HuH-7 (cell line): ENCODE data around the gene WNT3.

Experiments used
- DNase-seq: peaks from one replicate; pipeline ENCODE4 v3.0.0; 2011; ENCODE audit warnings: low spot score

The WNT3 gene

DNA sequence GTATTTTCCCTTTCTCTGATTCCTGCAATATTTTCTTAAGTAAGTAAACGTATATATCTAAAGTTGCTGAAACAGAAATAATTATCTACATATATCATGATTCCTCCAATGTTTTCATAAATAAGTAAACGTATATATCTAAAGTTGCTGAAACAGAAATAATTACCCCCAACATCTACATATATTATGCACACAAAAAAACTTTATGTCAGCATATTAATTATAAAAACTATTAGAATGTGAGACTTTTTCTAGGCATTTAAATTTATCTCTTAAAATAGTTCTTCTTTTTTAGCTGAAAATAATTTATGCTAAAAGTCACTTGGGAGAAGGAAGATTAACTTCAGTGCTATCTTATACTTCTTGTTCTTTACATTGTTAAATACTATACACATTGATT lies 88.5 kb downstream of the WNT3 start:
- DNase-seq, result no peak

DNA sequence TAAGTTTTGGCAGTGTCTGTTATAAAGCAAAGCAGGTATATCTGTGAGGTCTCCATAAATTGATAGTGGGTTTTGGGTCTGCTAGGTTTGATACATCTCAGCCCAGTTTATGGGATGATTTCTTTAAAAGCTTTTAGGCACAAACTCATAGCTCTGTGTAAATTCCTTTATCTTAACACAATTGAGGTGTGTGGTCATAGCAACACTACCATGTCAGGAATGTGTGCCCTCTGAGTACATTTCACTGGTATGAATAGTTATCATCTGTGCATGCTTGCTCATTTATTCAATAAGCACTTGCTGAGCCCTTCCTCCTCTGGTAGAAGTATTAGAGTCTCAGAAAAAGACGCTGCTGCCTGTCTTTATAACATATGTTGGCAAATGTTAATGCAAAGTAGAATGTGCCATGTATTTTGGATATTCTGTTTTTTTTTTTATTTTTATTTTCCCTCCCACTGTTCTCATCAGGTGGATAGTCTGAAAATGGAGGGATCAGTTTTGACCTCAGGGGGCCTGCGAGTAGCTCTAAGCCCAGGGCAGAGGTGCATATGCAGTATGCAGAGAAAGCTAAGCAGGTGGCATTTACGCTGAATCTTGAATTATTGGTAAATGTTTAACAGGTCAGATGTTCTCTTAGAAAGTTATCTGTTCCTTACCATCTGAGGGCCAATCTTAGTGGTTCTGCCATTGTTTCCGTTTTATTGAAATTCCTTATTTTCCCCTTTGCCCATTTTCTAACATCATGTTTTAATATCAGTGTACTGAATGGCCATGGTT lies 90.7 kb downstream of the WNT3 start:
- no peak for DNase-seq

DNA sequence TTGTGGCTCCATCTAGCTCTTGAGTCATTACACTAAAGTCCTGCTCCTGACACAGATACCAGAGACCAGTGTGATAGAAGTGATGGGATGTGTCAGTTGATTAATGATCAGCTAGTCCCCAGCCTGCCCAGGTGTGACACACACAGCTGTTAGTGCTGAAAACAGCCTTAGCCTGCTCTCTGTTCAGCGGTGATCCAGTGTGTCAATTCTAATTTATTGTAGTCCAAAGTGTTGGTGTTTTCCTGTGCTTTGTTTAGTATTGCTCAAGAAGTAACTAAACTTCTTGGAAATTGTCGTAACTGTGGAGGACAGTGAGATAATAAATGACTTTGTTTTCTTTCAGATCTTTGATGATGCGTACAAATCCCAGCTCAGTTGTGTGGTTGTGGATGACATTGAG lies 92.3 kb downstream of the WNT3 start:
- DNase-seq, result no peak

DNA sequence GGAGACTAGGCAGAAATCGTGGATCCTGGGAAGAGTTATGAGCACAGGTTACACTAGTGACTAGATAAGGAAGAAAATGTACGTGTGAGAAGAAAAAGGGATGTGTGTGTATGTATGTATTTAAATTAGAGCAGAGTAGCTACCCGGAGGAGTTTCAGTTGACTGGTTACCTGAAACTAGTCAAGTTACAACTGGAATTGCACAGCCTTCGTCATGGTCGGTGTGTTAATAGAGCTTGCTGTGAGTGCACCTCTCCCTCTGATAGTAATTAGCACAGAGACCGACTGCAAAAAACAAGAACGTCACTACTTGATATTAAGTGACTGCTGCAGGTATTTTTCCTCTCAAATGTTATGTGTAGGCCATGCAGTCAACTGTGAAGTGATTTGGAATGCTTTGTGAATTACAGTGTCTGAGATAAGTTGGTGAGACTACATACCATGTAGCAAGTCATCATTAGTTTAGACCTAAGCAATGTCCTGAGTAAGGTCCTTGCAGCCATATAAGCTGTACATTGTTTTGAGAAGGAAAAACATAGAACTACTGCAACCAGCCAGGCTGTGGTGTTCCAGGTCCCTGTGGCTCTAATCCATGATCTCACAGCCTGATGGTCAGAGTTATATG lies 95.7 kb downstream of the WNT3 start:
- no peak for DNase-seq

DNA sequence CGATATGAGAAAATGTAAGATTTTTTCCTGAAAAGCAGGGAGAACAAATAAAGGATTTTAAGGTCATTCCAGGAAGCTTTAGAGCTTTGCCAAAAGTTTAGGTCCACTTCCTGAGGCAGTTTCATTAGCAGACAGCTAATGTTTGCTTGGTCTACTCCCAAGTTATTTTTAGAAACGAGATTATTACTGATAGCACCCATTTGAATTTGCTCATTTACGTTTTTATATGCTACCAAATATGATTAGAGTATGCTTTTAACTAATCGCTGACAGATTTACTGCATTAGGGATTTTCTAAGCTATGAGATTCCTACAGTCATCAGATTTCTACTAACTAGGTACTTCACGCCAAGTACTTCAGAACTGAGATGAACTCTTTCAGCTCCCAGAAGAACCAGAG lies 98.1 kb downstream of the WNT3 start:
- DNase-seq, result no peak

DNA sequence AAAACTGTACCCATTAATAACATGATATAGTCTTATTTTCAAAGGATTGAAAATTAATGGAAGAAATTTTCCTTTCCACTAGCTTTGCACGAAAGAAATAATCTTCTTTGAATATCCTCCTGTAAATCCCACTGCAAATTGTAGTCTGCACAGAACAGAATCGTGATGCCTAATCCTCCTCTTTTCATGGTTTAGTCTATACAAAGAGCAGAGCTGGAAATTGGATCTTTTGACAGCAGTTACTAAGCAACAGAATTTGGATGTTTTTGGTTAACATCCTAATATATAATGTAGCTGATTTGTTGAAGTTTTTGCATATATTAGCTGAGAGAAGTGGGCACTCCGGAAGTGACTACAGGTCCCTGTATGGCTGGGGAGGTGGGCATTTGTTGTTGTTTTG lies 98.6 kb downstream of the WNT3 start:
- no peak for DNase-seq

DNA sequence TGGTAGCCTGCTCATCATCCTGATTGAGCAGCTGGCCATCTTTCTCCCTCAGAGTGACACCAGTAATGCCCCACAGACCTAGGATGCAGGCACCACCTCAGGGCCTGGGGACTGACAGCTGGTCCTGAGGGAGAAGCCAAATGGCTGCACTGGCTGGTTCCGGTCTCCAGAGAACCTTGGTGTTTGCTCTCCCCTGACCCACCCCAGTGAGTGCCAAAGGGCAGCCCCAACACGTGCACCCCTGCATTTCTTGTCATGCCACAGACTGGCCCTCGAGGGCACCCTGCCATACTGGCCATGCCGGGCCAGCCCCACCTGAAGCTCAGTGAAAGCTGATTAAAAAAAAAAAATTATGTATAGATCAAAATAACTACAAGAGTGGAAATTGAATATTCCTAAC lies 100.5 kb downstream of the WNT3 start:
- no peak for DNase-seq
